Smooth muscle cell (in vitro differentiated cells): Measurements from ENCODE around the gene HOXB3. TPM values are rescaled to one million over a fixed set of nuclear protein-coding genes. Genes with fewer than 3 reads are reported as not detected.
A peak's percentile ranks its signal among the peaks of the same experiment; 100 is the strongest.

ENCODE experiments used
- DNase-seq: peaks from one replicate; lab custom pipeline; 2025; ENCODE audit not compliant: unreplicated experiment; lab: John Stamatoyannopoulos, UW
- H2AFZ ChIP-seq: fragments of 200-600 bp; sonication (generic); 2 replicates; pipeline ENCODE4 v1.6.0; 2016; ENCODE audit warnings: antibody characterized with exemption, low read depth, mild to moderate bottlenecking
- H3F3A ChIP-seq: fragments of 200-600 bp; sonication (generic); 2 replicates; pipeline ENCODE4 v1.6.0; 2017; ENCODE audit warnings: antibody characterized with exemption, low read depth
- H3K27ac ChIP-seq: fragments of 200-600 bp; sonication (generic); 2 replicates; pipeline ENCODE4 v1.5.1; 2016; ENCODE audit warnings: low read depth, mild to moderate bottlenecking
- H3K27me3 ChIP-seq: fragments of 200-600 bp; sonication (generic); 2 replicates; pipeline ENCODE4 v1.6.1; 2016; ENCODE audit warnings: low read depth, mild to moderate bottlenecking
- H3K36me3 ChIP-seq: fragments of 200-600 bp; sonication (generic); 2 replicates; pipeline ENCODE4 v1.5.1; 2016; ENCODE audit warnings: low read depth
- H3K4me1 ChIP-seq: fragments of 200-600 bp; sonication (generic); 2 replicates; pipeline ENCODE4 v1.5.1; 2016; ENCODE audit warnings: low read depth
- H3K4me2 ChIP-seq: fragments of 200-600 bp; sonication (generic); 2 replicates; pipeline ENCODE4 v1.6.0; 2016; ENCODE audit warnings: mild to moderate bottlenecking
- H3K4me3 ChIP-seq: fragments of 200-600 bp; sonication (generic); 2 replicates; pipeline ENCODE4 v1.5.1; 2016; ENCODE audit warnings: mild to moderate bottlenecking
- H3K79me2 ChIP-seq: fragments of 200-600 bp; sonication (generic); 2 replicates; pipeline ENCODE4 v1.6.0; 2016; ENCODE audit warnings: low read depth, mild to moderate bottlenecking
- H3K9ac ChIP-seq: fragments of 200-600 bp; sonication (generic); 2 replicates; pipeline ENCODE4 v1.6.0; 2016; ENCODE audit warnings: low read depth
- H3K9me3 ChIP-seq: fragments of 200-600 bp; sonication (generic); replicated peaks from 2 replicates; pipeline ENCODE4 v1.5.1; 2016; ENCODE audit warnings: low read depth
- H4K20me1 ChIP-seq: fragments of 200-600 bp; sonication (generic); 2 replicates; pipeline ENCODE4 v1.6.0; 2016; ENCODE audit warnings: low read depth
- CTCF ChIP-seq: fragments of 200-600 bp; sonication (generic); IDR thresholded peaks from 2 replicates; pipeline ENCODE4 v1.5.1; 2017; ENCODE audit warnings: borderline replicate concordance, mild to moderate bottlenecking, antibody characterized with exemption; ENCODE audit not compliant: insufficient read depth, poor library complexity, severe bottlenecking
- WGBS: methylation state at CpG from one replicate; pipeline ENCODE4 v1.1.7; 2016; ENCODE audit warnings: low lambda C conversion rate; 5-methylcytosine and 5-hydroxymethylcytosine counted together
- polyA plus RNA-seq: library from polyadenylated mRNA; unstranded; fragments of >200 nt; fragmentation: Nextera tagmentation; extraction: Ambion mirVana; gene quantifications from 2 replicates; pipeline ENCODE4 v1.2.1, GENCODE V29; 2016
- total RNA-seq: library from RNA; depleted of rRNA; stranded (reverse); fragments of >200 nt; gene quantifications from 2 replicates; pipeline ENCODE4 v1.2.3, GENCODE V29; 2014

HOXB3 gene
- total and polyA plus RNA-seq, 2 experiments from 2014 or later: 2.8 to 5.1 TPM

- peak overlapping the region; percentile 79 for H3K27ac ChIP-seq
- peak overlapping the region; percentile 46 for H3K4me3 ChIP-seq
- H3K4me1 ChIP-seq: peaks cover 13% of the 10 kb centered on the region
- peaks cover 23% of the 10 kb centered on the region for H3K27me3 ChIP-seq
- peak overlapping the region; percentile 98 for H3K4me2 ChIP-seq
- peaks cover 4% of the 10 kb centered on the region for H3F3A ChIP-seq
- peaks cover 79% of the 10 kb centered on the region for H3K79me2 ChIP-seq
- 36% methylated on average over 24 of the region's 25 CpGs for WGBS
- H3K9ac ChIP-seq: no peak overlapping the region
- H2AFZ ChIP-seq: no peak overlapping the region
- H3K36me3 ChIP-seq: no peaks in the 10 kb centered on the region
- no peak for DNase-seq
- peaks cover 92% of the 10 kb centered on the region for H4K20me1 ChIP-seq
- no peaks in the 10 kb centered on the region for H3K9me3 ChIP-seq
- no peak for TF ChIP-seq CTCF
Observed at GRCh38 chr17:48594538-48595277, 4.7 kb upstream of the HOXB3 start.

- Histone ChIP-seq H2AFZ (no peak overlapping the region), H3K27me3 (peaks cover 30% of the 10 kb centered on the region), H3F3A (peaks cover 4% of the 10 kb centered on the region), H3K4me1 (peaks cover 9% of the 10 kb centered on the region), H3K4me2 (peak overlapping the region; percentile 98), H3K27ac (peak overlapping the region; percentile 79), H3K9me3 (no peaks in the 10 kb centered on the region), H3K36me3 (no peaks in the 10 kb centered on the region), H3K9ac (no peak overlapping the region), H4K20me1 (peaks cover 92% of the 10 kb centered on the region), H3K79me2 (peaks cover 79% of the 10 kb centered on the region), H3K4me3 (peak overlapping the region; percentile 46)
- 3% methylated on average over 37 of the region's 37 CpGs for WGBS
- peak; percentile 50 for DNase-seq
- TF ChIP-seq CTCF: peak; percentile 95
Observed at GRCh38 chr17:48593840-48594537, 3.9 kb upstream of the HOXB3 start.

- no peaks in the 10 kb centered on the region for H3K9me3 ChIP-seq
- H3K4me1 ChIP-seq: peaks cover 9% of the 10 kb centered on the region
- peaks cover 4% of the 10 kb centered on the region for H3F3A ChIP-seq
- H3K4me2 ChIP-seq: peak within 1 kb of the TSS; percentile 98
- H3K4me3 ChIP-seq: peak within 1 kb of the TSS; percentile 46
- H4K20me1 ChIP-seq: peaks cover 92% of the 10 kb centered on the region
- no peaks in the 10 kb centered on the region for H3K36me3 ChIP-seq
- H3K27me3 ChIP-seq: peaks cover 37% of the 10 kb centered on the region
- H3K79me2 ChIP-seq: peaks cover 75% of the 10 kb centered on the region
- no peak for TF ChIP-seq CTCF
- no peak for DNase-seq
- H3K9ac ChIP-seq: peak within 1 kb of the TSS; percentile 23
- WGBS: 9% methylated on average over 48 of the region's 50 CpGs
- no peak within 1 kb of the TSS for H2AFZ ChIP-seq
- H3K27ac ChIP-seq: peak within 1 kb of the TSS; percentile 79
Observed at GRCh38 chr17:48593126-48593829, 3.2 kb upstream of the HOXB3 start, which contains the start of gene HOXB5. Gene HOXB5 (minus strand): TSS chr17:48593779. CDS start chr17:48593682, 97 bp downstream.
